ENCODE results near the gene NAA25. TPM values are rescaled to one million over a fixed set of nuclear protein-coding genes. Genes with fewer than 3 reads are reported as not detected.
A peak's percentile ranks its signal among the peaks of the same experiment; 100 is the strongest.
"Not testable (repeated sequence)": the region's sequence is repeated elsewhere in the genome, so short reads cannot be mapped to it uniquely, and the experiment has no call there.

NAA25 gene
- total RNA-seq, 4 donors from 2014 or later = 21.1 to 68.6 (median 29.0) TPM

DNA sequence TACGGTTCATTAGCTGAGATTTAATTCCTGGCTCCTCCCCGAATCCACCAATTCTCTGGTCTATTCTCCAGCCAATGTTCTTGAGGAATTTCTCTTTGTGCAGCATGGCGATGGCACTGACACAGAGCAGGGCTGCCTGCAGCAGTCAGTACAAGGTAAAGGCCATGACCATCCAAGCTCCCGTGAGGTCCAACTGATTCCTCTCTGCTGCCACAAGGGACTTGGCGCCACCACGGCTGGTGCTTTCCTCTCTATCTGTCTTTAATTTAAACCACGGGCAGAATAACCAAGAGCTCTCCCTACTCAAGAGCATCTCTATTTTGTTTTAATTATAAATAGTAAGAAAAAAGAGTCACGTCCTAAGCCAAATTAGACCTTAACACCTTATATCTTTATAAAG lies 107.8 kb downstream of the NAA25 start:
- H3K4me1 ChIP-seq = peaks cover 5% of the 10 kb centered on the region
- H3K27ac ChIP-seq = no peak overlapping the region
- 84% methylated on average over 8 of the region's 8 CpGs for WGBS
- H3K9me3 ChIP-seq = no peaks in the 10 kb centered on the region
- H3K4me3 ChIP-seq = no peak overlapping the region
- H3K27me3 ChIP-seq = no peaks in the 10 kb centered on the region
- peaks cover 2% of the 10 kb centered on the region for H3K36me3 ChIP-seq
- DNase-seq (ENCODE audit: low spot score in 2 of 2) = no peak
- no peak for TF ChIP-seq CTCF (IDR thresholded peaks at IDR 0.05)

GRCh38 chr12:111999129-111999528 lies 109.5 kb downstream of the NAA25 start:
- H3K4me1 ChIP-seq = peaks cover 14% of the 10 kb centered on the region
- WGBS = 85% methylated on average over 9 of the region's 9 CpGs
- not testable (repeated sequence) for H3K27ac ChIP-seq; H3K9me3 ChIP-seq; H3K36me3 ChIP-seq; H3K27me3 ChIP-seq; DNase-seq (ENCODE audit: low spot score in 2 of 2); H3K4me3 ChIP-seq

- no peaks in the 10 kb centered on the region for H3K27me3 ChIP-seq
- TF ChIP-seq POLR2AphosphoS5 (IDR thresholded peaks at IDR 0.05) (no peak), CTCF (IDR thresholded peaks at IDR 0.05) (no peak), POLR2A (IDR thresholded peaks at IDR 0.05) (no peak), EP300 (IDR thresholded peaks at IDR 0.05) (no peak)
- WGBS = 63% methylated on average over 4 of the region's 4 CpGs
- peaks cover 2% of the 10 kb centered on the region for H3K36me3 ChIP-seq
- no peak overlapping the region for H3K27ac ChIP-seq
- no peak for DNase-seq (ENCODE audit: low spot score in 2 of 2)
- H3K4me3 ChIP-seq = no peak overlapping the region
- peaks cover 22% of the 10 kb centered on the region for H3K4me1 ChIP-seq
- H3K9me3 ChIP-seq = no peaks in the 10 kb centered on the region
These were observed 110.6 kb downstream of the NAA25 start for GRCh38 chr12:111998015-111998414.

GRCh38 chr12:111997300-111997699 lies 111.3 kb downstream of the NAA25 start:
- Histone ChIP-seq H3K4me3 (no peak overlapping the region), H3K4me1 (peaks cover 27% of the 10 kb centered on the region), H3K9me3 (no peaks in the 10 kb centered on the region), H3K36me3 (peaks cover 2% of the 10 kb centered on the region), H3K27me3 (no peaks in the 10 kb centered on the region), H3K27ac (no peak overlapping the region)
- WGBS = 97% methylated on average over 2 of the region's 2 CpGs
- DNase-seq (ENCODE audit: low spot score in 2 of 2) = no peak
- TF ChIP-seq EP300 (IDR thresholded peaks at IDR 0.05) = no peak
- no peak for TF ChIP-seq POLR2AphosphoS5 (IDR thresholded peaks at IDR 0.05)
- TF ChIP-seq POLR2A (IDR thresholded peaks at IDR 0.05) = no peak
- TF ChIP-seq CTCF (IDR thresholded peaks at IDR 0.05) = no peak

GRCh38 chr12:111995782-111996480 lies 112.7 kb downstream of the NAA25 start:
- TF ChIP-seq POLR2AphosphoS5 (IDR thresholded peaks at IDR 0.05) (no peak), POLR2A (IDR thresholded peaks at IDR 0.05) (no peak)
- DNase-seq (ENCODE audit: low spot score in 2 of 2) = no peak

DNA sequence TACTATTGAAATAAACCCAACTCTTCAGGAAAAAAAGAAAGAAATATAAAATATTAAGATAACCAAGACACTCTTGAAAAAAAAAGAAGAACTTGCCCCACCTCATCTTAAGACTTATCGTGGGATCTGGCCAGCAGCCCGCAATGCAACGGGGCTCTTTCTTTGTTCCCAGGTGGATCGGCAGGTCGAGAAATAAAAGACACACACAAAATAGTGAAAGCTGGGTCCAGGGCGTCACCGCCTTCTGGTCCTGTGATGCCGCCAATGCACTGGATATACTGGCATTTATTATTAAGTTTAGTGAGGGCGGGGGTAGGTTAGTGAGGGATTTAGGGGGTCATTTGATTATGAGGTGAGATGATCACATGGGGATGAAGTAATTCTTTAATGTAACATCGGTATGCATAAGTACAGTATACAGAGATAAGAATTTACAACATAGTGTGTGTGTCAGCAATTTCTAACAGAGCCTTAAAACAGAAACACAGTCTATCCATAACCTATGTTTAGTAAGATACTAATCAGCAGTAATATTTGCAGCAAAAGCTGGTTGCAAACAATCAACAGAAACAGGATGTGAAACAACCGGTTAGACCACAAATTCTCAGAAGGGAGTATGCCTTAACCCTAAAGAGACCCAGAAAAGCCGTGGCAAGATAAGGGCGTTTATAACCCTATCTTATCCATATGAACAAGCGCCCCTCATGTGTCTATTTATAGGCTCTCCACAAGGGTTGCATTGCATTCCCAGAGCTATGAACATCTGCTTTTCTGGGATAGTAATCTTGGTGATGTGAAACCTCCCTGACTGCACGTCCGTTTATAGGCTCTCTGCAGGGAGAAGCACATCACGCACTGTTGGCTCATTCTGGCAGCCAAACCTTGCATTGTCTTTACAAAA lies 114.1 kb downstream of the NAA25 start:
- not testable (repeated sequence) for H3K27ac ChIP-seq; H3K9me3 ChIP-seq; DNase-seq (ENCODE audit: low spot score in 2 of 2); H3K27me3 ChIP-seq; H3K36me3 ChIP-seq
- Histone ChIP-seq H3K4me3 (peak overlapping the region; percentile 30), H3K4me1 (peaks cover 30% of the 10 kb centered on the region)
- WGBS = 43% methylated on average over 17 of the region's 17 CpGs

More at GRCh38 chr12:111995782-111996480, 112.7 kb downstream of the NAA25 start:
- peaks cover 30% of the 10 kb centered on the region for H3K4me1 ChIP-seq
- no peaks in the 10 kb centered on the region for H3K36me3 ChIP-seq
- no peaks in the 10 kb centered on the region for H3K27me3 ChIP-seq
- no peak overlapping the region for H3K4me3 ChIP-seq
- no peaks in the 10 kb centered on the region for H3K9me3 ChIP-seq
- WGBS = 100% methylated on average over 1 of the region's 1 CpG
- no peak overlapping the region for H3K27ac ChIP-seq
